Measurements from ENCODE around the gene EFNA4.

Gene EFNA4

DNA sequence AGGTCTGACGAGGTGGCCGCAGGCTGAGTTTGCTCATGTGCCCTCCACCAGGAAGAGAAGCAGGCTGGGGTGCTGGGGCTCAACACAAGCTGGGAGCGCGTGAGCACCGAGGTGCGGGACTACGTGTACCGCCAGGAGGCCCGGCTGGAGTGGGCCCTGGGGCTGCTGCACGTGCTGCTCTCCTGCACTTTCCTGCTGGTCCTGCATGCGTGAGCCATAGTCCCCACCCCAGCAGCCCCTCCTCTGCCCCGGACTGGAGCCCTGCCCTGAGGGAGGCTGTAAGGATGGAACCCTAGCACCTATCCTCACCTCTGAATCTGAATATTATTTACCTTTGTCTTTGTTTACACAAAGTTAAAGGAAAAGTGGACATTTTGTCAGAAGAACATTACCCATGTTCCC lies 20.2 kb upstream of the EFNA4 start:
- peaks cover 17% of the 10 kb centered on the region for H3K4me1 ChIP-seq (ENCODE audit: control insufficient read depth, insufficient read depth, low read length)
- 81% methylated on average over 12 of the region's 12 CpGs for WGBS, 2 experiments
- H3K27ac ChIP-seq (ENCODE audit: insufficient read depth, low read depth, low read length, poor library complexity, severe bottlenecking) = no peak overlapping the region
- H3K4me3 ChIP-seq (ENCODE audit: insufficient read depth, low read depth, low read length) = no peak overlapping the region
- no peaks in the 10 kb centered on the region for H3K9me3 ChIP-seq (ENCODE audit: control insufficient read depth, low read length)
- no peaks in the 10 kb centered on the region for H3K36me3 ChIP-seq (ENCODE audit: control insufficient read depth, insufficient read depth, low read length)
- H3K27me3 ChIP-seq (ENCODE audit: control insufficient read depth, insufficient read depth, low read length, poor library complexity, severe bottlenecking) = no peaks in the 10 kb centered on the region

DNA sequence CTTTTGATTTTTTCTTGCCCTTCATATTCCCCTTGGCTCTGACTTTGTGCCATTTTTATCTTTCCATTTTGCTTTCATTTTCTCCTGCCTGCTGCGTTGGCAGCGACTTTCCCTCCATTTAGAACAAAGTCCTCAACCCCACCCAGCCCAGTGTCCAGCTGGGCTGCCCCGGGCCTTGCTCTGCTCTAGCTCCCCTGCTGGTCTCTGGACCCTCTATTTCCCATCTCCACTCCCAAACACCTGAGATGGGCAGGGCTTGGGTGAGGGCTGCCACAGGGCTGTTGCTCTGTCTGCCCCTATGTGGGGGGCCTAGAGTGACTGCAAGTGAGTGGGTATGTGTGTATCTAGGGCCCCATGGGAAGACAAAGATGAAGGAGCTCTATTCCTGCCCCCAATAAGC lies 19.7 kb upstream of the EFNA4 start:
- Histone ChIP-seq H3K36me3 (ENCODE audit: control insufficient read depth, insufficient read depth, low read length) (no peaks in the 10 kb centered on the region), H3K4me3 (ENCODE audit: insufficient read depth, low read depth, low read length) (no peak overlapping the region), H3K27ac (ENCODE audit: insufficient read depth, low read depth, low read length, poor library complexity, severe bottlenecking) (no peak overlapping the region), H3K9me3 (ENCODE audit: control insufficient read depth, low read length) (no peaks in the 10 kb centered on the region), H3K4me1 (ENCODE audit: control insufficient read depth, insufficient read depth, low read length) (peaks cover 20% of the 10 kb centered on the region), H3K27me3 (ENCODE audit: control insufficient read depth, insufficient read depth, low read length, poor library complexity, severe bottlenecking) (no peaks in the 10 kb centered on the region)
- 86 to 90% methylated on average over 3 of the region's 3 CpGs for WGBS, 2 experiments

DNA sequence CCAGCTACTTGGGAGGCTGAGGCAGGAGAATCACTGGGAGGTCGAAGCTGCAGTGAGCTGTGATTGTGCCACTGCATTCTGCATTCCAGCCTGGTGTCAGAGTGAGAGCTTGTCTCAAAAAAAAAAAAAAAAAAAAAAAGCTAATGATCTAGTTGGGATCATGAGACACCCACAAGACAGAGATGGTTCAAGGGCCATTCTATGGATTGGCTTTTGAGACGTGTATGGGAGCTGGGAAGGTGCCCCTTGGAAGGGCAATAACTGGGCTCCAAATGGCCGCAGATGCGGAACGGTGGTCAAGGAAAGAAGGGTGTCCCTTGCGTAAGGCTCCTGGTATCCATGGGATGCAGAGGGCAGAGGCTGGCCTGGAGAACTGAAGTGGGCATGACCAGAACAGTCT lies 19.2 kb upstream of the EFNA4 start:
- 94 to 95% methylated on average over 6 of the region's 6 CpGs for WGBS, 2 experiments
- Histone ChIP-seq H3K27me3 (ENCODE audit: control insufficient read depth, insufficient read depth, low read length, poor library complexity, severe bottlenecking) (no peaks in the 10 kb centered on the region), H3K4me3 (ENCODE audit: insufficient read depth, low read depth, low read length) (no peak overlapping the region), H3K36me3 (ENCODE audit: control insufficient read depth, insufficient read depth, low read length) (no peaks in the 10 kb centered on the region), H3K27ac (ENCODE audit: insufficient read depth, low read depth, low read length, poor library complexity, severe bottlenecking) (no peak overlapping the region), H3K4me1 (ENCODE audit: control insufficient read depth, insufficient read depth, low read length) (peaks cover 20% of the 10 kb centered on the region), H3K9me3 (ENCODE audit: control insufficient read depth, low read length) (no peaks in the 10 kb centered on the region)

DNA sequence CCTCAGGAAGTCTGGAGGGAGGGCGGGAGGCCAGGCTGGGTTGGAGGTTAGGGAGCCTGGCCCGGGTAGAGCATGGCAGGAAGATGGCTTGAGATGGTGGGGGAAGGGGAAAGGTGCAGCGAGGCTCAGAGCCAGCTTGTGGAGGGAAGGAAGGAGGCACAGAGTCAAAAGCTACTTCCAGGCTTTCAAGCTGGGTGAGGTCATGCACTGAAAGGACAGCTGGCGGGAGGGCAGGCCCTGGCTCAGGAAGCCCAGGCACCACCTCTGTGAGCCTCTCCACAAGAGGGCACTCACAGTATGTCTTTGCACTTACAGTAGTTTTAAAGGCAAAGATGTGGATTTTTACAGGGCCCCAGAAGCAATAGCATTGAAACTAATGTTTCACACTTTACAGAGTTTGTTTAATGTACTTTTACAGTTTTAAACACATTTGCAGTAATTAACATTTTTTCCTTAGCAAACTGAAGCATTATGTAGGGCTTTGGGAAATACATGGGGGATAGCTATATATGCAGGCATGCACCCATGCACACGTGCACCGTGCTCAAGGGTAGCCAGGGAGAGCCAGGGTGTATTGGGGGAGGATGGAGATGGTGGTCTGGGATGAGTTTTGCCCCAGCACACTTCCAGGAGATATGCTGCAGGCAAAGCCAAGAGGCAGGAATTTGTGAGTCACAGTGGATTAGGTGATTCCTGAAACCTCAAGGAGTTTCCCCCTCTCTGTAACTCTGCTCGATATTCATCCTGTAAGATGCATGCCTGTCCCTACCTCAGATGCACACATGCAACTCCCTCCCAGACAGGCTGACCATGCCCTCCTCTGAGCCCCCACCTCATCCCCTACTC lies 18.5 kb upstream of the EFNA4 start:
- Histone ChIP-seq H3K4me3 (ENCODE audit: insufficient read depth, low read depth, low read length) (no peak overlapping the region), H3K36me3 (ENCODE audit: control insufficient read depth, insufficient read depth, low read length) (no peaks in the 10 kb centered on the region), H3K9me3 (ENCODE audit: control insufficient read depth, low read length) (no peaks in the 10 kb centered on the region), H3K27ac (ENCODE audit: insufficient read depth, low read depth, low read length, poor library complexity, severe bottlenecking) (no peak overlapping the region), H3K27me3 (ENCODE audit: control insufficient read depth, insufficient read depth, low read length, poor library complexity, severe bottlenecking) (no peaks in the 10 kb centered on the region), H3K4me1 (ENCODE audit: control insufficient read depth, insufficient read depth, low read length) (peaks cover 23% of the 10 kb centered on the region)
- WGBS, 2 experiments = 54 to 59% methylated on average over 7 of the region's 7 CpGs

DNA sequence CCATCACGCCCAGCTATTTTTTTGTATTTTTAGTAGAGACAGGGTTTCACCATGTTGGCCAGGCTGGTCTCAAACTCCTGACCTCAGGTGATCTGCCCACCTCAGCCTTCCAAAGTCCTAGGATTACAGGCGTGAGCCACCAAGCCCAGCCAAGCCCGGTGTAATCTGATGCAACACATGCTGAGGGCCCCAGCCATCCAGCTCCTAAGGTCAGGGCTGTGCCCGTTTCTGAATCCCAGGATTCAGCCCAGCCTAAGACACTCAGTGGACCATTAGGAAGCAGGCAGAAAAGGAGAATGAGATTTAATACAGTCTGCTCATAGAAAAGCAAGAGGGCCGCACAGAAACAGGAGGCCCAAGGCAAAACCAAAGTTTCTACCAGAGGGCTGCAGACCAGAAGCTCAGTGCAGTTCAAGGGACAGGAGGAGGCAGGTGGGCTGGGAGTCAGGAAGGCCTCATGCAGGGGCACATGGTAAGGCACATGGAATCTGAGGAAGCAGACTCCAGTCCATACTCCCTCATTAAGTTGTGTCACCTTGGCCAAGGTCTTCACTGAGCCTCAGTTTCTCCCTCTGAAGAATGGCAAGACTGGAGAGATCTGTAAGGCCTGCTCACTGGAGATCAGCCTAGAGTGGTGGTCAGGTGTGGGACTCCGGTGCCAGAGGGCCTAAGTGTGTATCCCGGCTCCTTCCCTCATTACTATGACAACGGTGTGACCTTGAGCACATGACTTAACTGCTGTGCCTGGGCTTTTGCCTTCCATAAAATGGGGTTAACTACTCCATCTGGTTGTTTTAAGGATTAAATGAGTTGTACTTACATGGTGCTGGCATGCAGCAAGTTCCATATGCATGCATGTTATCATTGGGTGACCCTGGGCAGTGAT lies 14.8 kb upstream of the EFNA4 start:
- 90% methylated on average over 8 of the region's 8 CpGs for WGBS, 2 experiments
- no peak overlapping the region for H3K27ac ChIP-seq (ENCODE audit: insufficient read depth, low read depth, low read length, poor library complexity, severe bottlenecking)
- peaks cover 34% of the 10 kb centered on the region for H3K4me1 ChIP-seq (ENCODE audit: control insufficient read depth, insufficient read depth, low read length)
- no peaks in the 10 kb centered on the region for H3K9me3 ChIP-seq (ENCODE audit: control insufficient read depth, low read length)
- peaks cover 22% of the 10 kb centered on the region for H3K27me3 ChIP-seq (ENCODE audit: control insufficient read depth, insufficient read depth, low read length, poor library complexity, severe bottlenecking)
- no peak overlapping the region for H3K4me3 ChIP-seq (ENCODE audit: insufficient read depth, low read depth, low read length)
- H3K36me3 ChIP-seq (ENCODE audit: control insufficient read depth, insufficient read depth, low read length) = no peaks in the 10 kb centered on the region

DNA sequence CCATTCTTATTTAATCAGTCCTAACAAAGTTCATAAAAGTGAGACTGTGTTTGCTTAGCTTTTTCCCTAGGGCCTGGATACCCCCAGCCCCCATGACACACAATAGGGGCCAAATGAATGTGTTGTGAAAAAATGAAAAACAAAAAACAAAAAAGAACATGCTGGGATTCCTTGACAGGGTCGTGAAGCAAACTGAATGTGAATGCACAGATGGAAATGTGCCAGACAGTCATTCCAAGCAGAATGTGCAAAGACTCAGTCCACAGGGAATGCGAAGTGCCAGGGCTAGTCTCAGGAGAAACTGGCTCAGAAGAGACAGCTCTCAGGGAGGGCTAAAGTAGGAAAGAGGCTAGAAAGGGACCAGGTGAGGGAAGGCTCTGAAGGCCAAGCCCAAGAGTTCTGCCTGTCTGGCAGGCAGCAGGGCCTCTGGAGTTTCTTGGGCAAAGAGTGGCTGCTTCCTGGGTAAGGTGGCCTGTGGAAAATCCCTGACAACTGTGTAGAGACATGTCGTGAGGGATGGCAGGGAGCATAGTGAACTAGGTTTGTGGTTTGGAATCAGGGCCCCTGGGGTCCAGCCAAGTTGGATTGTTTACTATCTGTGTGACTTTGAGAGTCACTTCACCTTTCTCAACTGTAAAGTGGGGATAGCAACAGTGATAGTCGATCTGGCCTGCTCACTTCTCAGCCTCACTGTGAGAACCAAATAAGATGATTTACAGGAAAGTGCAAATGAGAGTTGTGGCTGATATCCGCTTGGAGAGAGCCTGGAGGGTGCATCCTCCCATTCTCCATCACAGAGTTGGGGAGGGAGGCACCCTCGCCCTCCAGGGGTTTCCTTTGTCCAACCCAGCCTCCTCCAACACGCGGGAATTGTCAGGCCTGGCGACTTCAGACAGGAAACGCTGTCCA lies 13.6 kb upstream of the EFNA4 start:
- peak overlapping the region; percentile 74 for H3K4me3 ChIP-seq (ENCODE audit: insufficient read depth, low read depth, low read length)
- no peaks in the 10 kb centered on the region for H3K9me3 ChIP-seq (ENCODE audit: control insufficient read depth, low read length)
- peaks cover 28% of the 10 kb centered on the region for H3K4me1 ChIP-seq (ENCODE audit: control insufficient read depth, insufficient read depth, low read length)
- no peak overlapping the region for H3K27ac ChIP-seq (ENCODE audit: insufficient read depth, low read depth, low read length, poor library complexity, severe bottlenecking)
- no peaks in the 10 kb centered on the region for H3K36me3 ChIP-seq (ENCODE audit: control insufficient read depth, insufficient read depth, low read length)
- 35 to 39% methylated on average over 10 of the region's 10 CpGs for WGBS, 2 experiments
- H3K27me3 ChIP-seq (ENCODE audit: control insufficient read depth, insufficient read depth, low read length, poor library complexity, severe bottlenecking) = peaks cover 22% of the 10 kb centered on the region

DNA sequence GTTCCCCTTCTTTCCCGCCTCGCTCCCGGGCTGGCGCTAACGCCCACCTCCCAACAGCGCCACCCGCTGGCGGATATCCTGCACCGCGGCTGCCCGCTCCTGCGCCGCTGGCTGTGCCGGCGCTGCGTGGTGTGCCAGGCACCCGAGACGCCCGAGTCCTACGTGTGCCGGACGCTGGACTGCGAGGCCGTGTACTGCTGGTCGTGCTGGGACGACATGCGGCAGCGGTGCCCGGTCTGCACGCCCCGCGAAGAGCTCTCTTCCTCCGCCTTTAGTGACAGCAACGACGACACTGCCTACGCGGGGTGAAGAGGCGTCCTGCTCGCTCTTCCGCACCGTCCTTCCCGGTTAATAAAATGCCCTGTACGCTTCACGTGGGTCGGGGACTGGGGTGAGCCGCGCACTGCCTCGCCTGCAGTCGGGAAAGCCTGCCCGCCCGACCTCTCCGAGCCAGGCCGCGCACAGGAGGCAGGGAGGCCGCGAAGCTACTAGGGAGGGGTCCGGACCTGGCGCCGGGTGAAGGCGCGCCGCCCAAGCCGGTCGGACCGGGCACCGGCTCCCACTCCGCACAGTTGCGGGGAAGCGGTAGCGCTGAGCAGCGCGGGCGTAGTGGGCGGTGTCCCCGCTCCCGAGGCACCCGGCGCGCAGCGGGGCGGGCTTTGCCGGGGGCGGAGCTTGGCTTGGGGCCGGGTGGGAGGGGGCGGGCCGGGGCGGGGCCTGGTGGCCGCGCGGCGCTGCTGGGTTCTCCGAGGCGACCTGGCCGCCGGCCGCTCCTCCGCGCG lies 12.8 kb upstream of the EFNA4 start, which contains the start of gene ADAM15:
Gene ADAM15, plus strand, starts transcription at position 757 of the 782 bp plus-strand sequence. CDS start 71 bp downstream, outside the sequence.
- Histone ChIP-seq H3K36me3 (ENCODE audit: control insufficient read depth, insufficient read depth, low read length) (no peaks in the 10 kb centered on the region), H3K27ac (ENCODE audit: insufficient read depth, low read depth, low read length, poor library complexity, severe bottlenecking) (peak within 1 kb of the TSS; percentile 74), H3K4me1 (ENCODE audit: control insufficient read depth, insufficient read depth, low read length) (peaks cover 25% of the 10 kb centered on the region), H3K9me3 (ENCODE audit: control insufficient read depth, low read length) (no peaks in the 10 kb centered on the region), H3K4me3 (ENCODE audit: insufficient read depth, low read depth, low read length) (peak within 1 kb of the TSS; percentile 74), H3K27me3 (ENCODE audit: control insufficient read depth, insufficient read depth, low read length, poor library complexity, severe bottlenecking) (peaks cover 22% of the 10 kb centered on the region)
- WGBS, 2 experiments = 0% methylated on average over 99 of the region's 99 CpGs

DNA sequence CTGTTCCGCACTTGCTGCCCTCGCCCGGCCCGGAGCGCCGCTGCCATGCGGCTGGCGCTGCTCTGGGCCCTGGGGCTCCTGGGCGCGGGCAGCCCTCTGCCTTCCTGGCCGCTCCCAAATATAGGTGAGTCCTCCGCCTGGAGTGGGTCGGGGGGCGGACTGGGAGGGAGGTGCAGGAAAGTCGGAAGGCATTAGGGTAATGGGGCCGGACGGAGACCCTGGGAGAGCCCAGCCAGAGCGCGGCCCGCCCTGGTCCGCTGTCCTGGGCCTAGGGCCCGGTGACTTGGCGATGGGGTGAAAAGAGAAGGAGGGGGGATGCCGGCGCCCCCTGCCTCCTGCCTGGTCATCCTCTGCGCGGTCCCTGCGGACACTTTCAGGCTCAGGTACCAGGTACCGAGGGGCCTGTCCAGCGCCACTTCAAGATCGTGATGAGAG lies 12.2 kb upstream of the EFNA4 start:
- H3K4me1 ChIP-seq (ENCODE audit: control insufficient read depth, insufficient read depth, low read length) = peaks cover 25% of the 10 kb centered on the region
- peak overlapping the region; percentile 74 for H3K4me3 ChIP-seq (ENCODE audit: insufficient read depth, low read depth, low read length)
- peaks cover 22% of the 10 kb centered on the region for H3K27me3 ChIP-seq (ENCODE audit: control insufficient read depth, insufficient read depth, low read length, poor library complexity, severe bottlenecking)
- H3K9me3 ChIP-seq (ENCODE audit: control insufficient read depth, low read length) = no peaks in the 10 kb centered on the region
- WGBS, 2 experiments = 1% methylated on average over 31 of the region's 31 CpGs
- no peaks in the 10 kb centered on the region for H3K36me3 ChIP-seq (ENCODE audit: control insufficient read depth, insufficient read depth, low read length)
- H3K27ac ChIP-seq (ENCODE audit: insufficient read depth, low read depth, low read length, poor library complexity, severe bottlenecking) = no peak overlapping the region

DNA sequence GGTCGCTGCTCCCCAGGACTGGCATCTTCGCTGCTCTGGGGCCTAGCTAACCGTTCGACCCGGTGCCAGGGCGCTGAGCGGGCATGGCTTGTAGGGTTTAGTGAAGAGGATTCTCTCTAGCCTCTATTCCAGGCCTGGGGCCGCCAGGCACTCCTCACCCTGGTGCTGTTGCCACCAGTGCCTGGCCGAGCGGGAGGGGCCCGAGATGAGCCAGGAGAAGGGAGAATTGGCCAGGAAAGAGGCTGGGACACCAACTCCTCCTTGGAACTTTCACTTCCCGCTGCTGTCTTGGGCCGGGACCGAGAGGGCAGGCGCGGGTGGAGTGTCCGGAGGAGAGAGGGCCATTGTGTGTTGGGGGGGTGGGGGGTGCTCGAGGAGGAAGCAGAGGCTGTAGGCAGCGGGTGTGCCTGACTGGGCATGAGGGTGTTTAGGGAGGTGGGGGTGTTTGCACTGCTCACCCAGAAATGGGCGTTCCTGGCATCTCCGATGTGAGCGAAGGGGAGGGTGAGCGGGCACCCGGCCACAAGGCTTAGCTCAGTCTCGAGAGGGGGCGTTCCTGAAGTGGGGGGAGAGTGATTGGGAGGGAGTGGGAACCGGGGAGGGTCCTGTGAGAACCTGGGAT lies 11.7 kb upstream of the EFNA4 start:
- Histone ChIP-seq H3K27ac (ENCODE audit: insufficient read depth, low read depth, low read length, poor library complexity, severe bottlenecking) (no peak overlapping the region), H3K4me3 (ENCODE audit: insufficient read depth, low read depth, low read length) (peak overlapping the region; percentile 74), H3K36me3 (ENCODE audit: control insufficient read depth, insufficient read depth, low read length) (no peaks in the 10 kb centered on the region), H3K4me1 (ENCODE audit: control insufficient read depth, insufficient read depth, low read length) (peaks cover 25% of the 10 kb centered on the region), H3K9me3 (ENCODE audit: control insufficient read depth, low read length) (no peaks in the 10 kb centered on the region), H3K27me3 (ENCODE audit: control insufficient read depth, insufficient read depth, low read length, poor library complexity, severe bottlenecking) (peaks cover 22% of the 10 kb centered on the region)
- 6% methylated on average over 27 of the region's 27 CpGs for WGBS, 2 experiments
